Medulla oblongata (tissue), 1 donor: ENCODE results near the gene B4GALT1.

ENCODE experiments used
- DNase-seq: peaks from one replicate; pipeline ENCODE4 v3.0.0-alpha.2; 2015; ENCODE audit errors: extremely low spot score

Gene B4GALT1

GRCh38 chr9:33140401-33141360 lies 26.5 kb downstream of the B4GALT1 start:
- DNase-seq: no peak

- DNase-seq: no peak
Observed at GRCh38 chr9:33139421-33140228, 27.5 kb downstream of the B4GALT1 start.

GRCh38 chr9:33138768-33139167 lies 28.4 kb downstream of the B4GALT1 start:
- no peak for DNase-seq

DNA sequence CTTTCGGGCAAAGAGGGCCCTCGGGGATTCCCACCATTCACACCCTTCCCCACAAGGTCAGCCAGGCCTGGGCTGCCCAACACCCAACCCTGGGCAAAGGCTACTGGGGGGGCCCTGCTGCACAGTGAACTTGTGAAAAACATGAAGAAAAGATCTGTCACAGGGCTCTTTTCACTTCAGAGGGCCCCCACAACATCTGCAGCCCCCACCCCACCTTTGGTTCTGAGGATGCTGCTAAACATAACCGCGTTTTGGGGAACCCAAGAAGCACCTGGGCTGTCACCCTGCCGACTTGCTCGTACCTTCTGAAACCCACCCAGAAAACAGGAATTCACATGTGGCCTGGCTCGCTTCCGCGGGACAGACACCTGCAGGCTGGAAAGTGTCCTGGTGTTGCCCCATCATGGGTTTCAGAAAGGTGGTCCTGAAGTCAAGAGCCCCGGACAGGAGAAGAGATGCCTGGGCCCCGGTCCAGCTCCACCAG lies 29.3 kb downstream of the B4GALT1 start:
- DNase-seq: no peak

- no peak for DNase-seq
Observed at GRCh38 chr9:33136721-33137670, 30.1 kb downstream of the B4GALT1 start.

GRCh38 chr9:33135470-33135958 lies 31.6 kb downstream of the B4GALT1 start:
- no peak for DNase-seq

GRCh38 chr9:33135031-33135461 lies 32.1 kb downstream of the B4GALT1 start:
- DNase-seq: no peak

- DNase-seq: no peak
Observed at GRCh38 chr9:33133186-33133585, 34.0 kb downstream of the B4GALT1 start.

DNA sequence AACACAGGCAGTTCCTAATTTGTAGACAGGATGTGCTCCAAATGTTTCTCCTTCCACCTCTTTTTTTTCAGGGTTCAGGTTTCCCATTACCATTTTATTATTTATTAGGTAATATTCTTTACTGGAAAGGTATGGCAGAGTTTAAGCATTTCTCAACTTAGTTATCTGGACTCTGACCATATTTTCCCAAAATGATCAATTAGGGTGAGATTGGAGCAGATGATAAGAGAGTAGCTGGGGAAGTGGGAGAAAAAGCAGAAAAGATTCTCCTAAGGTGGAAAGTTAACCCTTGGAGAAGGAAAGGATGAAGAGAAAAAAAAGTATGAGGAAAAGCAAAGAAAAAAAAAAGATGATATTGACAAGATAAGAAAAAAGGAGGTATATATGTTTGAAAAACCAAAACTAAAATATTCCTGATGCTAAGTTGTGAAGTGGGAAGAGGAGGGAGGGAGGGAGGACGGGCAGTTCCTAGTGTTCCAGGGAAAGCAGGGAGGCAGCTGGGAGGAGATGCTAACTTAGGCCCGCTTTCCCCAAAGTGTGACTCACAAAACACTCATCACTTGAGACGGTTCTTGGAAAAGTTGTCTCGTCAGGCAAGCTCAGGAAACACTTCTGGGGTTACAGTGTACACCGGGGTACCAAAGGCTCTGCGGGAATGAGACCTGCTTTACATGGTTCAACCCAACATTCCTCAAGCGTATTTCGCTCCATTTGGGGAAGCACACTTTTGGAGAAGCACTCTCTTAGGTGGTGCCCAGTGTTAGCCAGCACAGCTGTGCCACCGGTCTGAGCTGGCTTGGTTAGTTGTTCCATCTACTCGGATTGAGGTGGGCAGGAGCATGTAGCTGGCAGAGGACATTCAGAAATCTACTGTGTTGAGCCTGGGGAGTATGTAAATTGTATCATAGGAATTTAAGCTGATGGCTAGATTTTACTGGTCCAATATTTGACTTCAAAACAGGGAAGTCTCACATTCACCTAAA lies 35.1 kb downstream of the B4GALT1 start:
- DNase-seq: no peak

GRCh38 chr9:33130961-33131789 lies 36.0 kb downstream of the B4GALT1 start:
- no peak for DNase-seq

GRCh38 chr9:33129886-33130881 lies 37.0 kb downstream of the B4GALT1 start:
- DNase-seq: peak; percentile 37

GRCh38 chr9:33129251-33129885 lies 37.8 kb downstream of the B4GALT1 start:
- no peak for DNase-seq

DNA sequence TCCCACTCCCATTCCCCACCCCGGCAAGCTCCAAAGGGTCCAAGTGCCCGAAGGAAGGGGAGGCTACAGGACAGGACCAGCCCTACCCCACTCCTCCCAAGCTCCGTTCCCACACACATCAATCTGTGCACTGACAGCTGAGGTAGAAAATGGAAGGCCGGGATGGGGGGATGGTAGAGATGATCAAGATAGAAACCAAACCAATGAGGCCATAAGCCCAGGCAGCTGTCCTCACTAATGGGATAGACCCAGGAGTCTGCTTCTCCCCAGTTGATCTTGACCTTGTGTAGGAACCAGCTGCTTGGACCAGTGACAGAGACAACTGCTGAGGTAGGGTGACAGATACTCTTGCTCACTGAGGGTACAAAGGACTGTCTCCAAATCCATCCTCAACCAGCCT lies 38.6 kb downstream of the B4GALT1 start:
- no peak for DNase-seq

DNA sequence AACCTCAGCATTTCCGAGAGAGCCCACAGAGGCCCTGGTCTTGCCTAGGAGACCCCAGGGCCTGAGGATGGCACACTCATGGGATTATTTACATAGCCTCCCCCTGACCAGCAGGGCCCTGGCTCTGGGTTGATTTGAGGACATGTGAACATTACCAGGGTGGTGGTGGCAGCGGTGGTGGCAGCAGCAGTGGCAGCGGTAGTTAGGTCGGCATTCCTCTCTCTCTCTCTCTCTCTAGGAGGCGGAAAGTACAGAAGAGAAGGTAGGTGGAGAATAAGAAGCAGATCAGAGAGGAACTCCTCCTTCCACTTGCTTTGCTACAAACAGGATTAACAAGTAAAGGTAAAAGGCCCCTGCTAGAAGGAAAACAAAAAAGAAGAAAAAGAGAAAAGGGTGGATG lies 39.3 kb downstream of the B4GALT1 start:
- no peak for DNase-seq

GRCh38 chr9:33125871-33126823 lies 41.0 kb downstream of the B4GALT1 start:
- no peak for DNase-seq

DNA sequence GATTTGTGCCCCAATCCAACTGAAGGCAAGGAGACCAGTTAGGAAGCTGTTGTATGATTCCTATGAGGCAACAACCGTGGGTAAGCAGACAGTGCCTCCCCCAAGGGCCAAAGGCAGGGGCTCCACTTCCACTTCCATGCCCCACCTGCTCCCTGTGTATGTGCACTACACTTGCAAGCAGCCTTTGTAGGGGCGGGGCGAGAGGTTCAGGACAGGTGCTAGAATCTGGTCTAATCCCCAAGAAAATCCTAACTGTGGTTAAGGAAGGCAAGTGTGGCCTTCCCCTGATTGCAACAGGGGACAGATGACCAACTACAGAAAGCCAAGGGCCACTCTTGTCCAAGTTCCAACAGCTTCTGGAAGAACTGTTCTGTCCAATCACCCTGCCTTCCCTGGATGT lies 41.7 kb downstream of the B4GALT1 start:
- no peak for DNase-seq
